ENCODE data around the gene PACRG. TPM values are rescaled to one million over a fixed set of nuclear protein-coding genes. Genes with fewer than 3 reads are reported as not detected.

The PACRG gene
- total RNA-seq, 2 donors from 2014 or later, result 2.9 to 63.8 TPM

GRCh38 chr6:163100259-163100658, 372.5 kb downstream of the PACRG start:
- no peaks in the 10 kb centered on the region for H3K9me3 ChIP-seq
- H3K27ac ChIP-seq, result no peak overlapping the region
- DNase-seq (ENCODE audit: low spot score), result no peak
- no peaks in the 10 kb centered on the region for H3K4me1 ChIP-seq (replicated peaks)
- no peak overlapping the region for H3K4me3 ChIP-seq
- H3K36me3 ChIP-seq, result no peaks in the 10 kb centered on the region
- WGBS, result 97% methylated on average over 26 of the region's 27 CpGs
- no peaks in the 10 kb centered on the region for H3K27me3 ChIP-seq (replicated peaks; ENCODE audit: insufficient read depth)
- no peak for TF ChIP-seq POLR2AphosphoS5 (IDR thresholded peaks at IDR 0.05)
- TF ChIP-seq CTCF (IDR thresholded peaks at IDR 0.05), result no peak
- no peak for TF ChIP-seq POLR2A (IDR thresholded peaks at IDR 0.05)
- intact Hi-C loops (cut with DNase I), result no loop called here

- 77% methylated on average over 2 of the region's 2 CpGs for WGBS
- Histone ChIP-seq H3K27me3 (replicated peaks; ENCODE audit: insufficient read depth) (no peaks in the 10 kb centered on the region), H3K36me3 (no peaks in the 10 kb centered on the region), H3K4me3 (no peak overlapping the region), H3K27ac (no peak overlapping the region), H3K4me1 (replicated peaks) (no peaks in the 10 kb centered on the region), H3K9me3 (no peaks in the 10 kb centered on the region)
- intact Hi-C loops (cut with DNase I), result no loop called here
- TF ChIP-seq POLR2A (IDR thresholded peaks at IDR 0.05) (no peak), POLR2AphosphoS5 (IDR thresholded peaks at IDR 0.05) (no peak), CTCF (IDR thresholded peaks at IDR 0.05) (no peak)
- DNase-seq (ENCODE audit: low spot score), result no peak
These were observed 385.7 kb downstream of the PACRG start for GRCh38 chr6:163113358-163113962.

GRCh38 chr6:163118941-163119340, 391.2 kb downstream of the PACRG start:
- H3K4me3 ChIP-seq, result no peak overlapping the region
- H3K36me3 ChIP-seq, result no peaks in the 10 kb centered on the region
- intact Hi-C loops (cut with DNase I), result no loop called here
- no peaks in the 10 kb centered on the region for H3K9me3 ChIP-seq
- no peak for TF ChIP-seq POLR2A (IDR thresholded peaks at IDR 0.05)
- no peak for TF ChIP-seq CTCF (IDR thresholded peaks at IDR 0.05)
- no peak for TF ChIP-seq POLR2AphosphoS5 (IDR thresholded peaks at IDR 0.05)
- WGBS, result 91% methylated on average over 6 of the region's 6 CpGs
- no peak for DNase-seq (ENCODE audit: low spot score)
- no peaks in the 10 kb centered on the region for H3K4me1 ChIP-seq (replicated peaks)
- H3K27ac ChIP-seq, result no peak overlapping the region
- no peaks in the 10 kb centered on the region for H3K27me3 ChIP-seq (replicated peaks; ENCODE audit: insufficient read depth)

- H3K27ac ChIP-seq, result no peak overlapping the region
- no peak for DNase-seq (ENCODE audit: low spot score)
- 89% methylated on average over 3 of the region's 3 CpGs for WGBS
- no peaks in the 10 kb centered on the region for H3K4me1 ChIP-seq (replicated peaks)
- TF ChIP-seq CTCF (IDR thresholded peaks at IDR 0.05), result no peak
- no peak for TF ChIP-seq POLR2AphosphoS5 (IDR thresholded peaks at IDR 0.05)
- TF ChIP-seq POLR2A (IDR thresholded peaks at IDR 0.05), result no peak
- no peaks in the 10 kb centered on the region for H3K27me3 ChIP-seq (replicated peaks; ENCODE audit: insufficient read depth)
- no peaks in the 10 kb centered on the region for H3K9me3 ChIP-seq
- no peaks in the 10 kb centered on the region for H3K36me3 ChIP-seq
- H3K4me3 ChIP-seq, result no peak overlapping the region
- intact Hi-C loops (cut with DNase I), result no loop called here
These were observed 392.4 kb downstream of the PACRG start for GRCh38 chr6:163120223-163120622.

- WGBS, result 87% methylated on average over 5 of the region's 5 CpGs
- no peaks in the 10 kb centered on the region for H3K9me3 ChIP-seq
- no peak overlapping the region for H3K27ac ChIP-seq
- H3K4me3 ChIP-seq, result no peak overlapping the region
- DNase-seq (ENCODE audit: low spot score), result no peak
- H3K4me1 ChIP-seq (replicated peaks), result no peaks in the 10 kb centered on the region
- no peak for TF ChIP-seq POLR2AphosphoS5 (IDR thresholded peaks at IDR 0.05)
- no peak for TF ChIP-seq CTCF (IDR thresholded peaks at IDR 0.05)
- TF ChIP-seq POLR2A (IDR thresholded peaks at IDR 0.05), result no peak
- H3K27me3 ChIP-seq (replicated peaks; ENCODE audit: insufficient read depth), result no peaks in the 10 kb centered on the region
- no peaks in the 10 kb centered on the region for H3K36me3 ChIP-seq
- intact Hi-C loops (cut with DNase I), result no loop called here
These were observed 393.5 kb downstream of the PACRG start for GRCh38 chr6:163121270-163121669.

Measured in prostate gland (tissue), 2 donors.